HepG2 (cell line): ENCODE measurements around the gene PDZD2. TPM values are rescaled to one million over a fixed set of nuclear protein-coding genes. Genes with fewer than 3 reads are reported as not detected.

Experiments used
- ATAC-seq: fragments of 200-7000 bp; cut with Tn5 transposase; 3 replicates; pipeline ENCODE4 v1.9.1; 2020; ENCODE audit warnings: mild to moderate bottlenecking, moderate library complexity
- BruUV-seq: library from RNA; stranded (reverse); fragments of 400-500 nt; replicated peaks from 2 replicates; lab custom pipeline; 2021; lab: Mats Ljungman, UMichigan
- CTCF ChIA-PET: fragments of 300-600 bp; formaldehyde crosslinking; extraction: SDS; loops from one replicate; lab custom pipeline; 2021; ENCODE audit warnings: low total read pairs, inconsistent platforms, low intra/inter-chr PET ratio; lab: Yijun Ruan, JAX
- POLR2A ChIA-PET: fragments of 350-600 bp; sonication (Branson Sonifier 250); formaldehyde crosslinking; loops from one replicate; lab custom pipeline; 2020; ENCODE audit warnings: antibody characterized with exemption, inconsistent platforms; lab: Yijun Ruan, JAX
- DNase-seq: peaks from one replicate; pipeline ENCODE4 v3.0.0-alpha.2; 2015; ENCODE audit warnings: low spot score
- FAIRE-seq: peaks from 3 replicates; lab custom pipeline; 2011; peaks lifted over from hg19 to GRCh38; lab: Jason Lieb, UNC
- H2AFZ ChIP-seq: one replicate; pipeline ENCODE4 v1.6.1; 2011; ENCODE audit warnings: low read length, inconsistent platforms
- H3K27ac ChIP-seq: fragments of 300-600 bp; 3 replicates; pipeline ENCODE4 v1.8.0; 2011; ENCODE audit warnings: mixed run types, mild to moderate bottlenecking, mixed read lengths, low read length, inconsistent platforms; ENCODE audit not compliant: insufficient read depth; ENCODE audit errors: extremely low read length
- H3K27me3 ChIP-seq, 2 experiments: fragments of 200-600 bp in 1 of 2; 2 replicates in 1 of 2; 3 replicates in 1 of 2; pipeline versions ENCODE4 v1.6.0 to v1.8.0; 2011; ENCODE audit warnings: low read length in 2 of 2, mild to moderate bottlenecking in 2 of 2, moderate library complexity in 2 of 2, inconsistent platforms in 1 of 2; ENCODE audit not compliant: insufficient read depth in 2 of 2, control insufficient read depth in 1 of 2
- H3K36me3 ChIP-seq, 2 experiments: fragments of 200-600 bp in 1 of 2; replicated peaks in 1 of 2; 2 replicates in 1 of 2; 3 replicates in 1 of 2; pipeline versions ENCODE4 v1.5.1 to v1.8.0; 2011; ENCODE audit warnings: low read length in 2 of 2, inconsistent platforms in 1 of 2; ENCODE audit not compliant: insufficient read depth in 2 of 2, control insufficient read depth in 1 of 2
- H3K4me1 ChIP-seq: 2 replicates; pipeline ENCODE4 v1.5.1; 2012; ENCODE audit warnings: low read length, inconsistent platforms; ENCODE audit not compliant: insufficient read depth
- H3K4me2 ChIP-seq: 2 replicates; pipeline ENCODE4 v1.6.0; 2011; ENCODE audit warnings: low read depth, low read length, inconsistent platforms
- H3K4me3 ChIP-seq, 3 experiments: fragments of 200-600 bp in 1 of 3; sonication (generic), shearing (Covaris generic) in 1 of 3; replicated peaks in 1 of 3; 2 replicates each; pipeline ENCODE4 v1.5.1; 2011 to 2016; ENCODE audit warnings: low read length in 3 of 3, inconsistent platforms in 2 of 3, low read depth in 2 of 3, mild to moderate bottlenecking in 2 of 3, control low read depth in 1 of 3, mixed read lengths in 1 of 3; ENCODE audit not compliant: insufficient read depth in 1 of 3
- H3K79me2 ChIP-seq: one replicate; pipeline ENCODE4 v1.6.1; 2011; ENCODE audit warnings: low read length, inconsistent platforms; ENCODE audit not compliant: insufficient read depth
- H3K9ac ChIP-seq: 2 replicates; pipeline ENCODE4 v1.6.0; 2011; ENCODE audit warnings: mild to moderate bottlenecking, low read depth, low read length, inconsistent platforms; ENCODE audit not compliant: insufficient read depth
- H3K9me3 ChIP-seq: 2 replicates; pipeline ENCODE4 v1.5.1; 2012; ENCODE audit warnings: mild to moderate bottlenecking, low read length
- H4K20me1 ChIP-seq: 2 replicates; pipeline ENCODE4 v1.6.0; 2011; ENCODE audit warnings: inconsistent platforms, mild to moderate bottlenecking, low read length, moderate library complexity; ENCODE audit not compliant: insufficient read depth
- ATF7 ChIP-seq, 2 experiments: fragments of 450-650 bp in 1 of 2; sonication (generic) in 1 of 2; formaldehyde crosslinking in 1 of 2; IDR thresholded peaks; 2 replicates each; pipeline versions ENCODE4 v1.4.0 to v1.6.1; 2016 to 2020; ENCODE audit warnings: antibody characterized with exemption in 1 of 2, mild to moderate bottlenecking in 1 of 2, missing genetic modification reagents in 1 of 2
- CHD4 ChIP-seq: fragments of 200-600 bp; sonication (generic); IDR thresholded peaks from 2 replicates; pipeline ENCODE4 v1.7.0; 2017; ENCODE audit warnings: mild to moderate bottlenecking, low read length, borderline replicate concordance
- CREB1 ChIP-seq, 2 experiments: fragments of 450-650 bp in 1 of 2; IDR thresholded peaks; 2 replicates each; pipeline ENCODE4 v1.6.1; 2016 to 2017; ENCODE audit warnings: control low read depth in 1 of 2, mild to moderate bottlenecking in 1 of 2, missing compliant biosample characterization in 1 of 2, missing genetic modification characterization in 1 of 2
- WIZ ChIP-seq: sonication (generic); formaldehyde crosslinking; IDR thresholded peaks from 2 replicates; pipeline ENCODE4 v1.5.1; 2020; ENCODE audit warnings: mild to moderate bottlenecking, missing genetic modification reagents
- ZBTB46 ChIP-seq: sonication (generic); formaldehyde crosslinking; IDR thresholded peaks from 2 replicates; pipeline ENCODE4 v1.4.0; 2020; ENCODE audit warnings: mild to moderate bottlenecking, missing genetic modification reagents, borderline replicate concordance
- ZNF557 ChIP-seq: sonication (generic); formaldehyde crosslinking; IDR thresholded peaks from 2 replicates; pipeline ENCODE4 v1.4.0; 2020; ENCODE audit warnings: missing genetic modification reagents
- WGBS: methylation state at CpG from one replicate; pipeline ENCODE4 v1.1.6; 2017; ENCODE audit warnings: low lambda C conversion rate; 5-methylcytosine and 5-hydroxymethylcytosine counted together
- in situ Hi-C: cut with HindIII; loops from 2 replicates; pipeline ENCODE4 v1.10.0; 2017; ENCODE audit warnings: low pct_unique_long_range_greater_than_20kb; ENCODE audit not compliant: extremely low pct_ligation_motif_present
- intact Hi-C: fragments of 100-400 bp; cut with micrococcal nuclease; formaldehyde crosslinking; loops from one replicate; pipeline ENCODE4 v1.10.0; 2022; ENCODE audit not compliant: unreplicated experiment
- polyA plus RNA-seq, 8 experiments: library from polyadenylated mRNA; depleted of rRNA in 3 of 8; stranded (reverse) in 7 of 8; unstranded in 1 of 8; fragments of >200 nt; fragmentation: Illumina TruSeq in 4 of 8; extraction: Trizol in 4 of 8; gene quantifications; 2 replicates each; pipeline versions ENCODE4 v1.2.1 to v1.2.3, GENCODE V29; 2011 to 2016; ENCODE audit warnings: low read depth in 4 of 8, missing spikeins in 1 of 8, mixed read lengths in 1 of 8; ENCODE audit not compliant: insufficient read depth in 1 of 8
- total RNA-seq, 5 experiments: library from RNA; depleted of rRNA; stranded (reverse); fragments of >200 nt; fragmentation: Illumina TruSeq; extraction: Trizol; gene quantifications; 2 replicates each; pipeline ENCODE4 v1.2.3, GENCODE V29; 2016; ENCODE audit warnings: low read depth in 1 of 5

Gene PDZD2
- total and polyA plus RNA-seq, 2 of the 13 experiments (the other 11 are each of a cell fraction or from before 2014, with no cell fraction given), result 0.04 TPM; not detected in 1

GRCh38 chr5:31786090-31786631, 147.2 kb downstream of the PDZD2 start (continued):
- no peak for TF ChIP-seq WIZ (CRISPR knock-in tag)
- TF ChIP-seq, all 625 proteins: peak for 0

- CTCF ChIA-PET, result no interaction called here
- DNase-seq, result no peak
- H3K4me3 ChIP-seq, result no peak overlapping the region
- no peaks in the 10 kb centered on the region for H3K79me2 ChIP-seq
- no peaks in the 10 kb centered on the region for H4K20me1 ChIP-seq
- no TSS peak for BruUV-seq
- no peak for FAIRE-seq
- TF ChIP-seq CREB1 (IDR thresholded peaks at IDR 0.05) (peak; percentile 94), CREB1 (CRISPR knock-in tag; IDR thresholded peaks at IDR 0.05) (no peak), ZBTB46 (no peak), ATF7 (IDR thresholded peaks at IDR 0.05) (peak; percentile 89), ATF7 (CRISPR knock-in tag; IDR thresholded peaks at IDR 0.05) (no peak), CHD4 (no peak), ZNF557 (CRISPR knock-in tag) (no peak)
- TF ChIP-seq, all 625 proteins: peak for 2
- ATAC-seq, result no peak
- POLR2A ChIA-PET, result no interaction called here
- no peaks in the 10 kb centered on the region for H3K9me3 ChIP-seq
- H3K27me3 ChIP-seq, result peaks cover 0 to 6% of the 10 kb centered on the region in 2 experiments; a peak in 1 of 5 replicates
- H3K27ac ChIP-seq, result no peak overlapping the region
- no peak overlapping the region for H3K4me2 ChIP-seq
- WGBS, result 4% methylated on average over 2 of the region's 2 CpGs
- H2AFZ ChIP-seq, result no peak overlapping the region
- intact Hi-C loops, result no loop called here
- in situ Hi-C loops, result no loop called here
- no peaks in the 10 kb centered on the region for H3K4me1 ChIP-seq
- H3K36me3 ChIP-seq, result no peaks in the 10 kb centered on the region
- no peak overlapping the region for H3K9ac ChIP-seq
Measured at GRCh38 chr5:31794009-31794408, 155.1 kb downstream of the PDZD2 start.
